H1 (cell line): ENCODE measurements around the gene CCDC8.

Experiments
- CTCF ChIP-seq, 3 experiments: IDR thresholded peaks; 1 replicate in 2 of 3; 2 replicates in 1 of 3; pipeline versions ENCODE4 v1.5.1 to v1.6.1; 2011; ENCODE audit warnings: low read length in 3 of 3, mild to moderate bottlenecking in 3 of 3, inconsistent platforms in 2 of 3, low read depth in 1 of 3, moderate library complexity in 1 of 3; ENCODE audit not compliant: insufficient read depth in 1 of 3; ENCODE audit errors: control extremely low read depth in 1 of 3
- EZH2 ChIP-seq: fragments of 200-600 bp; sonication (generic); IDR thresholded peaks from 2 replicates; pipeline ENCODE4 v1.7.1; 2012; ENCODE audit warnings: low read depth, mild to moderate bottlenecking, moderate library complexity, low read length, inconsistent platforms; ENCODE audit not compliant: severe bottlenecking
- HDAC6 ChIP-seq: IDR thresholded peaks from one replicate; pipeline ENCODE4 v1.7.1; 2012; ENCODE audit warnings: low read depth, mild to moderate bottlenecking, inconsistent platforms, low read length, moderate library complexity
- KDM5A ChIP-seq: fragments of 200-600 bp; IDR thresholded peaks from 2 replicates; pipeline ENCODE4 v1.7.1; 2012; ENCODE audit warnings: mild to moderate bottlenecking, low read length, inconsistent platforms, mixed read lengths
- RNF2 ChIP-seq: fragments of 200-900, 300-1000 bp; sonication (generic); IDR thresholded peaks from 2 replicates; pipeline ENCODE4 v1.7.1; 2016; ENCODE audit warnings: borderline replicate concordance, low read depth, mild to moderate bottlenecking, antibody characterized with exemption, low read length; ENCODE audit not compliant: poor library complexity, severe bottlenecking; ENCODE audit errors: missing control alignments

GRCh38 chr19:46369817-46370216, 43.5 kb downstream of the CCDC8 start:
- TF ChIP-seq CTCF (IDR thresholded peaks at IDR 0.05; ENCODE audit: control extremely low read depth in 1 of 3, insufficient read depth in 1 of 3, low read depth in 1 of 3, low read length in 3 of 3) (no peak), KDM5A (no peak), RNF2 (no peak), HDAC6 (no peak), EZH2 (no peak)
